ENCODE results near the gene TIGAR. TPM values are rescaled to one million over a fixed set of nuclear protein-coding genes. Genes with fewer than 3 reads are reported as not detected.

Gene TIGAR
- total and polyA plus RNA-seq, 7 experiments from 2014 or later: 4.4 to 15.8 (median 8.2) TPM

DNA sequence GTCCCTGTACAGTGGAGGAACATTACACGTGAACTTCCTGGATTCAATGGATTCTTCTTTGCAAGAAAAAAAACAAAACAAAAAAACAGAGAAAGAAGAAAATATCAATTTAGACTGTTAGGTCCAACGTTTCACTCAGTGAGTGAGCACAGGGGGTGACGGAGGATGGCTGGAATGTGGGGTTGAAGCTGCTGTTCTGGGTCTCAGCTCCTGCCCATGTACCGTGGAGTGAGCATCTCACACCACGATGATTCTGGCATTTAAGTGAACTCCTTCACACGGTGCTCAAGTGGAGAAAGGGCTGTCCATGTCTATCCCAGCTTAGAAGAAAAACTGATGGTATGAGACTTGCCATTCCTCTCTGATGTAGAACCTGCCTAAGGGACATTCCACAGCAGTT, 24.3 kb upstream of the TIGAR start:
- Histone ChIP-seq H3K4me3 (ENCODE audit: low read length) (no peak overlapping the region), H3K27me3 (ENCODE audit: control insufficient read depth in 2 of 2, insufficient read depth in 2 of 2, low read length in 2 of 2) (no peaks in the 10 kb centered on the region), H3K36me3 (ENCODE audit: control insufficient read depth in 2 of 3, insufficient read depth in 3 of 3, low read length in 3 of 3) (peaks cover 29 to 90% (median 32%) of the 10 kb centered on the region in 3 experiments), H3K27ac (ENCODE audit: low read depth, low read length) (peak overlapping the region; percentile 8), H3K9me3 (ENCODE audit: control insufficient read depth in 2 of 3, low read length in 3 of 3) (no peaks in the 10 kb centered on the region), H3K4me1 (ENCODE audit: control insufficient read depth in 2 of 2, insufficient read depth in 2 of 2, low read length in 2 of 2) (peaks cover 25 to 29% of the 10 kb centered on the region in 2 donors)
- H3K4me3 Mint-ChIP-seq: no peak overlapping the region
- H3K27ac Mint-ChIP-seq: peak overlapping the region in 8 of 9 donors; percentile 21 to 72 (median 44)
- ChIA-PET CTCF (no interaction called here), POLR2A (interaction anchor here (0.7 to 1.0 kb wide), 3 partner anchors 14 to 407 kb away, joined by 3 to 5 read pairs (median 4); no protein-coding TSS in a partner anchor)
- peaks cover 33 to 69% (median 53%) of the 10 kb centered on the region in 7 donors for H3K4me1 Mint-ChIP-seq
- peaks cover 8 to 64% (median 41%) of the 10 kb centered on the region in 5 donors for H3K36me3 Mint-ChIP-seq
- intact Hi-C loops (cut with micrococcal nuclease): no loop called here
- no peaks in the 10 kb centered on the region for H3K9me3 Mint-ChIP-seq
- H3K27me3 Mint-ChIP-seq: no peaks in the 10 kb centered on the region
- DNase-seq: no peak
- no peak for ATAC-seq

DNA sequence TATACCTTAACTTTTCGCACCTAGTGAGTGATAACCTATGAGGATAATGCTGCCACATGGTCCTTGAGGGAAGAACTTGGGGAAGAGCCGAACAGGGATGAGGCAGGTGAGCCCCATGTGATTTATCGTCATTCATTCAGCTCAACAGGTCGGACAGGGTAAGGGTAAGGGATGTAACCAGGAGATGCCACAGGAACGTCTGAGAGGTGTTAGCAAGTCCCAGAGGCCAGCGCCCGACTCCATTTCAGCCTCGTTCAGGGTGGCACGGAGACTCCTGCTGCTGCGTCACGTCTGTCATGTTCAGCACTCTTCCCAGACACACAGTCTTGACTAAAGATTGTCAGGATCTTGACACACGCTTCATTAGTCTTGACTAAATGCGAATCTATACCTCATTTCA, 23.4 kb upstream of the TIGAR start:
- CTCF ChIA-PET: no interaction called here
- peaks cover 27 to 67% (median 44%) of the 10 kb centered on the region in 7 donors for H3K4me1 Mint-ChIP-seq
- H3K9me3 Mint-ChIP-seq: no peaks in the 10 kb centered on the region
- Histone ChIP-seq H3K27me3 (ENCODE audit: control insufficient read depth in 2 of 2, insufficient read depth in 2 of 2, low read length in 2 of 2) (no peaks in the 10 kb centered on the region), H3K9me3 (ENCODE audit: control insufficient read depth in 2 of 3, low read length in 3 of 3) (no peaks in the 10 kb centered on the region), H3K27ac (ENCODE audit: low read depth, low read length) (no peak overlapping the region), H3K4me1 (ENCODE audit: control insufficient read depth in 2 of 2, insufficient read depth in 2 of 2, low read length in 2 of 2) (peaks cover 18 to 21% of the 10 kb centered on the region in 2 donors), H3K4me3 (ENCODE audit: low read length) (no peak overlapping the region), H3K36me3 (ENCODE audit: control insufficient read depth in 2 of 3, insufficient read depth in 3 of 3, low read length in 3 of 3) (peaks cover 37 to 90% (median 40%) of the 10 kb centered on the region in 3 experiments)
- peak overlapping the region in 5 of 9 donors; percentile 28 to 87 (median 80) for H3K27ac Mint-ChIP-seq
- ATAC-seq (no peak), DNase-seq (no peak)
- H3K27me3 Mint-ChIP-seq: no peaks in the 10 kb centered on the region
- no peak overlapping the region for H3K4me3 Mint-ChIP-seq
- peaks cover 11 to 67% (median 47%) of the 10 kb centered on the region in 5 donors for H3K36me3 Mint-ChIP-seq
- POLR2A ChIA-PET: interaction anchor here (0.7 to 0.8 kb wide), 2 partner anchors 15 to 21 kb away, joined by 3 read pairs; no protein-coding TSS in a partner anchor
- intact Hi-C loops (cut with micrococcal nuclease): no loop called here

DNA sequence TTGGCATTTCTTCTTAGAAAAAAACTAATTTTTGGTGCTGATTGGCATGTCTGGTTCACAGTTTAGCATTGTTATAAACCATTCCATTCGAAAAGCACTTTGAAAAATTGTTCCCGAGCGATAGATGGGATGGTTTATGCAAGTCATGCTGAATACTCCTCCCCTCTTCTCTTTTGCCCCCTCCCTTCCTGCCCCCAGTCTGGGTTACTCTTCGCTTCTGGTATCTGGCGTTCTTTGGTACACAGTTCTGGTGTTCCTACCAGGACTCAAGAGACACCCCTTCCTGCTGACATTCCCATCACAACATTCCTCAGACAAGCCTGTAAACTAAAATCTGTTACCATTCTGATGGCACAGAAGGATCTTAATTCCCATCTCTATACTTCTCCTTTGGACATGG, 20.1 kb upstream of the TIGAR start:
- peaks cover 5 to 60% (median 49%) of the 10 kb centered on the region in 5 donors for H3K36me3 Mint-ChIP-seq
- no peaks in the 10 kb centered on the region for H3K9me3 Mint-ChIP-seq
- ATAC-seq: no peak
- no peaks in the 10 kb centered on the region for H3K9me3 ChIP-seq (ENCODE audit: control insufficient read depth in 2 of 3, low read length in 3 of 3)
- no peaks in the 10 kb centered on the region for H3K27me3 ChIP-seq (ENCODE audit: control insufficient read depth in 2 of 2, insufficient read depth in 2 of 2, low read length in 2 of 2)
- CTCF ChIA-PET: no interaction called here
- no peak for DNase-seq
- no peak overlapping the region for H3K27ac ChIP-seq (ENCODE audit: low read depth, low read length)
- peaks cover 4 to 51% (median 16%) of the 10 kb centered on the region in 7 donors for H3K4me1 Mint-ChIP-seq
- POLR2A ChIA-PET: interaction anchor here (0.8 kb wide), 1 partner anchor 13 kb away, joined by 3 read pairs; no protein-coding TSS in a partner anchor
- no peaks in the 10 kb centered on the region for H3K27me3 Mint-ChIP-seq
- H3K36me3 ChIP-seq (ENCODE audit: control insufficient read depth in 2 of 3, insufficient read depth in 3 of 3, low read length in 3 of 3): peaks cover 39 to 92% (median 60%) of the 10 kb centered on the region in 3 experiments
- H3K4me3 Mint-ChIP-seq: no peak overlapping the region
- intact Hi-C loops (cut with micrococcal nuclease): no loop called here
- no peaks in the 10 kb centered on the region for H3K4me1 ChIP-seq (ENCODE audit: control insufficient read depth in 2 of 2, insufficient read depth in 2 of 2, low read length in 2 of 2)
- H3K27ac Mint-ChIP-seq: peak overlapping the region in 5 of 9 donors; percentile 24 to 67 (median 48)
- no peak overlapping the region for H3K4me3 ChIP-seq (ENCODE audit: low read length)

DNA sequence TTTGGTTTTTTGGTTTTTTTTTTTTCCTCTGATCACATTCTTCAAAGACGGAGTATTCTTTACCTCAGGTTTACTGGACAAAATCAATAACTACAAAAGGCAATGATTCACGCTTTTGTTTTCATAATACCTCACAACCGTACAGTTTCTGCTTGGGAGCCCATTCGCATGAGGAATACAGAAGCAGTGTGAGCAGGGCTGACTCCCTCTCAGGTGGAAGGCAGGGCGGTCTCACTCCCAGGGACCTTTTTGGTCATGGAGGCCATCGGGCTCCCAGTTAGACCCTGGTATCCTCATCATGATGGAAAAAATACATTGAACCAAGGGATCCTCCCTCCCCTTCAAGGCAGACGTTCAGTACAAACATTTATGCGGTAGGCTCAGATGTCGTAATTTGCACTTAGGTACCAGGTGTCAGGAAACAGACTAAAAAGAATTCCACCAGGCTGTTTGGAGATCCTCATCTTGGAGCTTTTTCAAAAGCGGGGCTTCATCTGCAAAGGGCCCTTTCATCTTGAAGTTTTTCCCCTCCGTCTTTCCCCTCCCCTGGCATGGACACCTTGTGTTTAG, 19.0 kb upstream of the TIGAR start:
- Mint-ChIP-seq H3K27ac (peak overlapping the region in 7 of 9 donors; percentile 18 to 52 (median 30)), H3K9me3 (no peaks in the 10 kb centered on the region), H3K36me3 (peaks cover 5 to 57% (median 43%) of the 10 kb centered on the region in 5 donors), H3K27me3 (no peaks in the 10 kb centered on the region), H3K4me3 (no peak overlapping the region), H3K4me1 (peaks cover 0 to 44% (median 12%) of the 10 kb centered on the region in 7 donors)
- Histone ChIP-seq H3K36me3 (ENCODE audit: control insufficient read depth in 2 of 3, insufficient read depth in 3 of 3, low read length in 3 of 3) (peaks cover 36 to 91% (median 60%) of the 10 kb centered on the region in 3 experiments), H3K4me3 (ENCODE audit: low read length) (no peak overlapping the region), H3K27me3 (ENCODE audit: control insufficient read depth in 2 of 2, insufficient read depth in 2 of 2, low read length in 2 of 2) (no peaks in the 10 kb centered on the region), H3K4me1 (ENCODE audit: control insufficient read depth in 2 of 2, insufficient read depth in 2 of 2, low read length in 2 of 2) (no peaks in the 10 kb centered on the region), H3K27ac (ENCODE audit: low read depth, low read length) (no peak overlapping the region), H3K9me3 (ENCODE audit: control insufficient read depth in 2 of 3, low read length in 3 of 3) (no peaks in the 10 kb centered on the region)
- ChIA-PET POLR2A (interaction anchor here (0.5 kb wide), 1 partner anchor 8 kb away, joined by 3 read pairs; no protein-coding TSS in a partner anchor), CTCF (interaction anchor here (0.8 kb wide), 1 partner anchor 296 kb away, joined by 3 read pairs; no protein-coding TSS in a partner anchor)
- no peak for ATAC-seq
- DNase-seq: no peak
- intact Hi-C loops (cut with micrococcal nuclease): no loop called here

DNA sequence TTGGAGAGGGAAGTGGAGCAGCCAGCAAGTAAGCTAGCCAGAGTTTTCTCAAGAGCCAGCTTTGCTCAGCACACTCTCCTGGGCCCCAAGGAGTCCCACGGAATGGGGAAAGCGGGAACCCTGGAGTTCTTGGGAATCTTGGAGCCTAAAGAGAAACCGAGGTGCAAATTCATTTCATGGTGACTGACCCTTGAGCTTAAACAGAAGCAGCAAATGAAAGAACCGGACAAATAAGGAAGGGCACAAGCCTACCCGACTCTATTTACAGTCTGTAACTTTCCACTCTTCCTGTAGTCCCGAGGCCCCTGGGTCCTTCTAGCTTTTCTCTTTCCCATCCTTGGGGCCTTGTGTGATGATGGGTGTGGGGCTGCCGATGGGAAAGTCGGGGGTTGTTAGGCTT, 18.1 kb upstream of the TIGAR start:
- ChIA-PET CTCF (interaction anchor here (0.8 to 2.2 kb wide), 2 partner anchors 26 to 296 kb away, joined by 3 to 6 read pairs; no protein-coding TSS in a partner anchor), POLR2A (interaction anchor here (0.5 kb wide), 1 partner anchor 9 kb away, joined by 3 read pairs; no protein-coding TSS in a partner anchor)
- H3K4me3 ChIP-seq (ENCODE audit: low read length): no peak overlapping the region
- intact Hi-C loops (cut with micrococcal nuclease): no loop called here
- peaks cover 0 to 41% (median 9%) of the 10 kb centered on the region in 7 donors for H3K4me1 Mint-ChIP-seq
- no peak overlapping the region for H3K4me3 Mint-ChIP-seq
- H3K36me3 Mint-ChIP-seq: peaks cover 5 to 62% (median 39%) of the 10 kb centered on the region in 5 donors
- peak overlapping the region in 6 of 9 donors; percentile 5 to 73 (median 37) for H3K27ac Mint-ChIP-seq
- DNase-seq (no peak), ATAC-seq (no peak)
- no peaks in the 10 kb centered on the region for H3K9me3 Mint-ChIP-seq
- H3K4me1 ChIP-seq (ENCODE audit: control insufficient read depth in 2 of 2, insufficient read depth in 2 of 2, low read length in 2 of 2): no peaks in the 10 kb centered on the region
- H3K27me3 ChIP-seq (ENCODE audit: control insufficient read depth in 2 of 2, insufficient read depth in 2 of 2, low read length in 2 of 2): no peaks in the 10 kb centered on the region
- H3K27ac ChIP-seq (ENCODE audit: low read depth, low read length): peak overlapping the region; percentile 12
- no peaks in the 10 kb centered on the region for H3K9me3 ChIP-seq (ENCODE audit: control insufficient read depth in 2 of 3, low read length in 3 of 3)
- H3K36me3 ChIP-seq (ENCODE audit: control insufficient read depth in 2 of 3, insufficient read depth in 3 of 3, low read length in 3 of 3): peaks cover 36 to 94% (median 59%) of the 10 kb centered on the region in 3 experiments
- H3K27me3 Mint-ChIP-seq: no peaks in the 10 kb centered on the region

DNA sequence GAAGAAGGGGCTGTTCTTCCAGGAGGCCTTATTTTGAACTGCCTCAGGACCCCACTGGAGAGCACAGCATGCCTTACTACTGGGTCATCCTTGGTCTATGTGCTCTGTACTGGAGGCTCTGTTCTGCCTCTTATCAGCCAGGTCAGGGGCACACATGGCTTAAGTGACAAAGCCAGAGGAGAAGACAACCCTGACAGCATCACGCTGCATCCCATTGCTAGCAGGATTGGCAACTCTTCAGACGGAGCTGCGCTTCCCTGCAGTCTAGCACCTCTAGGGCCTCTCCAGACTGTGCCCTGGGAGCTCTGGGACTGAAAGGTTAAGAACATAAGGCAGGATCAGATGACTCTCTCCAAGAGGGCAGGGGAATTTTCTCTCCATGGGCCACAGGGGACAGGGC, 17.3 kb upstream of the TIGAR start:
- Mint-ChIP-seq H3K27me3 (no peaks in the 10 kb centered on the region), H3K4me3 (no peak overlapping the region), H3K27ac (peak overlapping the region in 5 of 9 donors; percentile 29 to 81 (median 59)), H3K36me3 (peaks cover 5 to 66% (median 37%) of the 10 kb centered on the region in 5 donors), H3K9me3 (no peaks in the 10 kb centered on the region), H3K4me1 (peaks cover 0 to 35% (median 6%) of the 10 kb centered on the region in 7 donors)
- DNase-seq (no peak), ATAC-seq (no peak)
- Histone ChIP-seq H3K4me3 (ENCODE audit: low read length) (no peak overlapping the region), H3K27ac (ENCODE audit: low read depth, low read length) (no peak overlapping the region), H3K9me3 (ENCODE audit: control insufficient read depth in 2 of 3, low read length in 3 of 3) (no peaks in the 10 kb centered on the region), H3K27me3 (ENCODE audit: control insufficient read depth in 2 of 2, insufficient read depth in 2 of 2, low read length in 2 of 2) (no peaks in the 10 kb centered on the region), H3K4me1 (ENCODE audit: control insufficient read depth in 2 of 2, insufficient read depth in 2 of 2, low read length in 2 of 2) (no peaks in the 10 kb centered on the region), H3K36me3 (ENCODE audit: control insufficient read depth in 2 of 3, insufficient read depth in 3 of 3, low read length in 3 of 3) (peaks cover 36 to 94% (median 50%) of the 10 kb centered on the region in 3 experiments)
- POLR2A ChIA-PET: no interaction called here
- intact Hi-C loops (cut with micrococcal nuclease): loop anchor here in 1 of 2 donors (2.0 kb wide), 1 partner anchor 17 kb away; the partner anchor contains the start of gene TIGAR
- CTCF ChIA-PET: interaction anchor here (2.2 kb wide), 1 partner anchor 27 kb away, joined by 6 read pairs; no protein-coding TSS in a partner anchor

All from naive thymus-derived CD4-positive, alpha-beta T cell (primary cell).